HPDE6-E6E7 (cell line): Measurements from ENCODE around the gene DDX43.
"Not testable (repeated sequence)": the region's sequence is repeated elsewhere in the genome, so short reads cannot be mapped to it uniquely, and the experiment has no call there.

Experiments used
- DNase-seq: peaks from one replicate; pipeline ENCODE4 v3.0.0; 2011; ENCODE audit warnings: missing footprints; ENCODE audit errors: extremely low spot score

Gene DDX43

DNA sequence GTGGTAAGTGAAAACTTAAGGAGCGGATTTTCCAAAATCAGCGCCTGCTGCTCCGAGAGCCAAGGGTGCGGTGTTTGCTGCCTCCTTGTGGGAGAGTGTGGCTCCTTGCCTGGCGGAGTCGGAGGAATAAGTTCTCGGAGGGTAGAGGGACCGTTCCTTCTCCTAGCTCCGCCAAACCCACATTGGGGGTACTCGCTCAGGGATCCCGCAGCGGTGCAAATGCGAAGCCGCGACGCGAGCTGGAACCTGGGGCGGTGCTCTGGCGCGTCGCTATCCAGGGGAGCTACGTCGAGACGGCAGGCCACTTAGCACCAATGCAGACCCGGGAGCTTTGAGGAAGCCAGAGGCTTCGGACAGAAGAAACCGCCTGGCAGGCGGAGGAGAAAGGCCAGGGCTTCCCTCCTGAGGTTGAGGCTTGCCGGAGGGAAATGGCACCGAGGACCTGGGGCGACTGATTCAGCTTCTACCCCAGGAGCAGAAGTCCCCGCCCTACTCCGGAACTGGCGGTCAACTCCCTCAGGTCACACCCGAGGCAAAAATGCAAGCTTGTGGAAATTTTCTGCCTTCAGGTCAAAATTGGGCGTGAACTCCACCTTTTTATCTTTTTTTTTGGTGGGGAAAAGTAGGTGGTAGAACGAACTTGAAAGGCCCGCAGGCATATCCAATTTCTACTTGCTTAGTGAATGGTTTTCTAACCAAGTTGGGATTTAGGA lies 5.7 kb upstream of the DDX43 start:
- DNase-seq, result peak; percentile 61

DNA sequence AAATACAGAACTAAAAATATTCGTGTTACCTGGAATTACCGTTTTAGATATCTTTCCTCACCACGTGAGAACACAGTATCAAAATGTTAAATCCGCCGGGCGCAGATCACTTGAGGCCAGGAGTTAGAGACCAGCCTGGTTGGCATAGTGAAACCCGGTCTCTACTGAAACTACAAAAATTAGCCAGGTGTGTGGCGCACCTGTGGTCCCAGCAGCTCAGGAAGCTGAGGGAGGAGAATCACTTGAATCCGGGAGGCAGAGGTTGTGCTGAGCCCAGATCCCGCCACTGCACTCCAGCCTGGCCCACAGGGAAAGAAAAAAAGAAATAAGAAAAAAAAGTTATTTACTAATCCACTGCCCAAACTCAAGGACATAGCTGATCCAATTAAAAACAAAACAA lies 4.8 kb upstream of the DDX43 start:
- DNase-seq, result no peak

DNA sequence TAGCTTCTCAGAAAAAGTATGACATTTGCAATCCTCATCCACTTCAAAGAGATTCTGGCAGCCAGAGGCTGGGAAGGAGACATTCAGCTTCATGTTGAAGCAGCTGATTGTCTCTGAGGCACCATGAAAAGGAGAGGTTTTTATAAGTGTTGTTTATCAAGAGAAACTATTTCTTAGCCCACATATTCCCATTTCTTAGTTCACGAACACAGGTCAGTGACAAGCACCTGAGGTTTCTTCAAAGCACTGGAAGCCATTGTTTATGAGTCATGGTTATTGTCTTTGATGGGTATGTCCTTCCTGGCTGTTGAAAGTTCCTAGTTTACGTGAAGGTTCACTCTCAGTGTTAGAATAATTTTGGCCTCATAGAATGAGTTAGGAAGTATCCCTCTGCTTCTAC lies 3.0 kb upstream of the DDX43 start:
- DNase-seq, result peak; percentile 34

DNA sequence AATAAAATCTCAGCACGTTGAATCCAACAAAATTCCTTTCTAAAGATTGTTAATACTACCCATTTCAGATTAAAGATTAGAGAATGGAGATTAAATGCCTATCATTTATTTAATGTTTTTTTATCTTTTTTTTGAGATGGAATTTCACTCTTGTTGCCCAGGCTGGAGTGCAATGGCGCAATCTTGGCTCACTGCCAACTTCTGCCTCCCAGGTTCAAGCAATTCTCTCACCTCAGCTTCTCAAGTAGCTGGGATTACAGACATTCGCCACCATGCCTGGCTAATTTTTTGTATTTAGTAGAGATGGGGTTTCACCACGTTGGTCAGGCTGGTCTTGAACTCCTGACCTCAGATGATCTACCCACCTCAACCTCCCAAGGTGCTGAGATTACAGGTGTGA lies 2.4 kb upstream of the DDX43 start:
- not testable (repeated sequence) for DNase-seq

DNA sequence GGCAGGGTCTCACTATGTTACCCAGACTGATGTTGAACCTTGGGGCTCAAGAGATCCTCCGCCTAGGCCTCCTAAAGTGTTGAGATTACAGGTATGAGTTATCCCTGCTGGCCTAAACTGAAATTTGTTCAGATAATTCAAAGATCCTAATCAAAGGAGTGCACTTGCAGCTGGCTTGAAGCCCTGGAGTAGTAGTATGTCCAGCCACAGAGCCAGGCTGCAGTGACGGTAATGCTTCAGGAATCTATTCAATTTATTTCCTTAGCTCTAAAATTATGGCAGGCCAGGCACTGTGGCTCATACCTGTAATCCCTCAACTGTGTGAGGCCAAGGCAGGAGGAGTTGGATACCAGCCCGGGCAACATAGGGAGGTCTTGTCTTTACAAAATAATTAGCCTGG lies 1.4 kb upstream of the DDX43 start:
- no peak for DNase-seq

DNA sequence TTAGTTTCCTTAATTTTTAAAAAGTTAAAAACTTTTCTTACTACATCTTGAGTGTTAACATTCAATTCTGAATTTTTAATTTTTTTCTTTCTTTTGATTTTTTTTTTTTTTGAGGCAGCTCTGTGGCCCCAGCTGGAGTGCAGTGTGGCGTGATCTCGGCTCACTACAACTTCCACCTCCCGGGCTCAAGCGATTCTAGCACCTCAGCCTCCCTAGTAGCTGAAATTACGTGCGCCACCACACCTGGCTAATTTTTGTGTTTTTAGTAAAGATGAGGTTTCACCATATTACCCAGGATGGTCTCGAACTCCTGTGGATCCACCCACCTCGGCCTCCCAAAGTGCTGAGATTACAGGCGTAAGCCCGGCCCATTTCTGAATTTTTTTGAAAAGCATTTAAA lies 1.2 kb downstream of the DDX43 start:
- no peak for DNase-seq

DNA sequence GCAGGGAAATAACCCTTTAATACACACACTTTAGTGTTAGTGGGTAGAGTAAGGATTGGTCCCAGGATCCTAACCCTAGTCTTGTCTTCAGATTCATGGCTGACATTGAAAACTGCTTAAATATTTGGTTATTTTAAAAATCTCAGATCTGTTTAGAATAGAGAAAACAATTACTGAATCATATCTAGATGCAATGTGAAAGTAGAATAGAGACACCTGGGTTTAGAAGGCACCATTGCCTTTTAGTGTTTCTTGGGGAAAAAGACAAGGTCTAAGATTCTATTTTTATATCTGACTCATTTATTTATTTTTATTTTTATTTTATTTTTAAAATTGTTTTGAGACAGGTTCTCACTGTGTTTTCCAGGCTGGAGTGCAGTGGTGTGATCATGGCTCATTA lies 6.0 kb downstream of the DDX43 start:
- DNase-seq, result no peak

DNA sequence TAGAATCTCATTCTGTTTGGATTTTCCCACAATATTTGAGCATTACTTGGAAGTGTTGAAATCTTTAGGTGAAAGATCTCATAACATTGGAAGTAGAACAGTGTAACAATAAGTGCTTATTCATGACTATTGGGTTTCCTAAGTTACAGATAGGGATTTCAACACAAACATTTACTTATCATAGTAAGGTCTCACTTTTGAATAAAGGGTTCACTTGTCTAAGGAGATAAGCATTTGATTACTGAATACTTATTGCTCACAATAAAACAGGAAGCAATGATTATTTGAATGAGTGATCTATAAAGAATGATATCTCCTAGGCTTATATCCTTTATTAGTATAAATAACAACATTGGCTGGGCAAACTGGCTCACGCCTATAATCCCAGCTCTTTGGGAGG lies 14.8 kb downstream of the DDX43 start:
- no peak for DNase-seq

DNA sequence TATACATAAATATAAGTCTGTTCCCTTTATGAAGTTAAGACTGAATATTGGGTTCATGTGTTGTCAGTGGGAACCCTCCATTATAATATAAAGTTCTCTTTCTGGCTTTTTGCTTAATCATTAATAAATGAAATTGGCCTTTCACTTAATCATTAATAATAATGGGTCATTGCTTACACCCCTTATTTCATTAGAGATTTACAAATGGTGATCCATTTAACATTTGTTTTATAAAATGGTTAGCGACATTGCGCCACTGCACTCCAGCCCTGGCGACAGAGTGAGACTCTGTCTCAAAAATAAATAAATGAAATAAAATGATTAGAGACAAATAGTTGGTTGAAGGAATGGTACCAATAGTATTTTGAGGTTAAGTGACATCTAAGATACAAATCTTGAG lies 18.5 kb downstream of the DDX43 start:
- no peak for DNase-seq

DNA sequence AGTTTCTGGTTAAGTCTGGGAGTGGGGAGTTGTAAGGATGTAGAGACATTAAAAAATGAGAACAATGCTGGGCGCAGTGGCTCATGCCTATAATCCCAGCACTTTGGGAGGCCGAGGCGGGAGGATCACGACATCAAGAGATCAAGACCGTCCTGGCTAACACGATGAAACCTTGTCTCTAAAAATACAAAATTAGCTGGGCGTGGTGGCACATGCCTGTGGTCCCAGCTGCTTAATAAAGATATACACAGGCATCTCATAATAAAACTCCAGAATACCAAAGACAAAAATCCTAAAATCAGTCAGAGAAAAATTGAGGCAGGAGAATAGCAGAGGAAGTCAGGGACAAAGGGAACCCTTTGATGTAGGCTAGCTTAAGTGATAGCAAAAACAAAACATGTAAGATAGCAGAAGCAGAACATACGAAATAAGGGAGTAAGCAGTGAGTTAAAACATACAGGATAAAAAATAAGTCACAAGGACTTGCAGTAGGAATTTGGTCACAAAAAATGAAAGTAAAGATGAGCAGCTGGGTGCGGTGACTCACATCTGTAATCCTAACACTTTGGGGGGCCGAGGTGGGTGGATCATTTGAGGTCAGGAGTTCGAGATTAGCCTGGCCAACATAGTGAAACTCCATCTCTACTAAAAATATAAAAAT lies 23.6 kb downstream of the DDX43 start:
- no peak for DNase-seq

DNA sequence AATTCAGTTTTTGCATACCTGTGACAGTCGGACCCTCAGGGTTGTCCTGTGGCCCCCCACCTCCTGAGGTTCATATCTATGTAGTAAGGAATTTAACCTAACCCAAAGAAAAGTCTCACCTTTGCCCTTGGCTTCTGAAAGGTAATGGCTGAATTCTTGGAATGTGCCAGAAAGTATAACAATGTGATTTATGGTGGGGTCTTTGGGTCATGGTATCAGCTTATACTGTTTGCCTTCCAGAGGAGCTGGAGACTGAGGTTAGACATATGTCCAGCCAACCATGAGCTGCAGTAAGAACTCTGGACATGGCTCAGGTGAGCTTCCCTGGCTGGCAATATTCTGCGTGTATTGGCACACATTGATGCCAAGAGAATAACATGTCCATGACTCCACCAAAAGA lies 26.9 kb downstream of the DDX43 start:
- no peak for DNase-seq

DNA sequence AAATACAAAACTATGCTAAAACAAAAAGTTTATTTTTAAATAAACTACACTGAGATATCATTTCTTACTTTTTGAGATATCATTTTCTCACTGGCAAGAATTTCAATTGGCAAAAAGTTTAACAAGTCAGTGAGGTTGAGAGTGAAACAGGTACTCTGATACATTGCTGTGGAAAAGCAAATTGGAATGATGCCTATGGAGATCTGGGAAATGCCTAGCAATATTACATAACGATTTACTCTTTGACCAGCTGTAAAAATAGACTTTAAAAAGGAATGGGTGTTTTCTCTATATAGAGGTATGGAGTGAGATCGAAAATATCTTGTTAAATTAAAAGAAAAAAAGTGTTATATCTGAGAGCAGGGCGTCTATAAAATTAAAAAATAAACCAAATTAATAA lies 40.6 kb downstream of the DDX43 start:
- no peak for DNase-seq

DNA sequence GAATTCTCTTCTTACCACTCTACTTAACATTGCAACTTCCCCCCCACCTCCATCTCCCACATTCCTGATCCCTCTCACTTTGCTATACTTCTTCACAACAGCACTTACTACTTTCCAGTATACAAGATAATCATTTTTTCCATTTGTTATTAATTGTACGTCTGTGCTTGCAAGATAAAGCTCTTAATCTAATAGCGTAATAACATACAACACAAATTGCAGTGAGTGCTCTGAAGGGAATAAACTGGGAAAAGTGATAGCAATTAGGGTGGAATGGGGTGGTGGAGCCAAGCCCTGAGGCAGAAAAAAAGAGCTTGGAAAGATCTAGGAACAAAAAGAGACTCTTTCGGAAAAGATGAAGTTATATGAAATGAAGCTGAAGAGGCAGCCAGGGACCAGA lies 48.9 kb downstream of the DDX43 start:
- DNase-seq, result no peak

DNA sequence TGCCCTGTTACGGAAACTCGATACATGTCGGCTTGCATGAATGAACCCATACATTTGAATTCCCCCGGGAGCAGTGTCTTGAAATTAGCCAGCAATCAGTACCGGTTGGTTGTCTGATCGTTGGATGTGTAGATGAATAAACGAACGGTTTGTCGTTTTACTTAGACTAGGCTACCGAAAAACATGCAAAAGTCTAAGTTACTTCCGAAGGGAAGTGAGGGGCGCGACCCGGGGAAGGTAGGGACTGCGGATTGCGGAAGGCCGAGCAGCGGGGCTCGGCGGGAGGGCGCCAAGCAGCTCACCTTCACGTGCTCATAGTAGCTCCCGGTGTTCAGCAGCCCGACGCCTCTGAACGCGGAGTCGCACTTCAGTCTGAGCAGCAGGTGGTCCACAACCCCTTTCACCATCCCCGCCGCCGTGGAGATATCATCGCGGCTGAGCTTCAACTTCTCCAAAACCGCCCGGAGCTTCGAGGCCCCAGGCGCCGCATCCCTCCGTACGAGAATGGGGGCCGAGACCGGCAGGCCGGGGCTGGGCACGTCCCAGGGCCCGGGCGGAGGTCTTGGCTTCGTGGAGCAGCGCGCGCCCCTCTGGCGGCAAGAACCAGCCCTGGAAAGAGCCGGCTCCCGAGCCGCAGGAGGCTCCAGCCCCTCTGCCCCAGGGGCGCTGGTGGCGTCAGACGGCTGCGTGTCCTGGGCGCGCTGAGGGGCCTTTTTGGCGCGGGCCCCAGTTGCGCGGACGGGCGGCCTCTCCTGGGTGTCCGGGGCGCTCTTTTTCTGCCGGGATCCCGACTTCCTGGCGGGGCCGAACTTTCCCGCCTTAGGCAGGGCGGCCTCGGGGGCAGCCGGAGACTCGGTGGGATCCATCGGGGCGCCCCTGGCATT lies 56.8 kb downstream of the DDX43 start:
- peak; percentile 21 for DNase-seq

DNA sequence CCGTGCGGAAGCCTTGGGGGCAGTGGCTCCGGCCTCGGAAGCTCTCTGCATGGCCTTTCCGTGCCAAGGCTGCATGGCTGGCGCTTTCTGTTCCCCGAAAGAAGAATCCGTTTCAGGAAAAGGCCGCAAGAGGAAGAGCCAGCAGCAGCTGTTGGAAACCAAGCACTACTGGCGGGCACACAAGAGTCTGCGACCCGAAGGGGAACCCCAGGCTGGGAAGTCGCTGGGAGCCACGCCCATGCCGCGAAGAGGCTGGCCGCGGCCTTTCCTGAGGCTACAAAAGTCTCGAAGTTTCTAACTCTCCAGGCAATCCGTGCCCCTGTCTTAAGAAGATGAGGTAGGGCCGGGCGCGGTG lies 57.5 kb downstream of the DDX43 start, which contains the start of gene CGAS:
Gene CGAS, minus strand, starts transcription at position 191 of the 355 bp plus-strand sequence. Its CDS starts 116 bp downstream, at position 75.
- DNase-seq, result peak; percentile 64

DNA sequence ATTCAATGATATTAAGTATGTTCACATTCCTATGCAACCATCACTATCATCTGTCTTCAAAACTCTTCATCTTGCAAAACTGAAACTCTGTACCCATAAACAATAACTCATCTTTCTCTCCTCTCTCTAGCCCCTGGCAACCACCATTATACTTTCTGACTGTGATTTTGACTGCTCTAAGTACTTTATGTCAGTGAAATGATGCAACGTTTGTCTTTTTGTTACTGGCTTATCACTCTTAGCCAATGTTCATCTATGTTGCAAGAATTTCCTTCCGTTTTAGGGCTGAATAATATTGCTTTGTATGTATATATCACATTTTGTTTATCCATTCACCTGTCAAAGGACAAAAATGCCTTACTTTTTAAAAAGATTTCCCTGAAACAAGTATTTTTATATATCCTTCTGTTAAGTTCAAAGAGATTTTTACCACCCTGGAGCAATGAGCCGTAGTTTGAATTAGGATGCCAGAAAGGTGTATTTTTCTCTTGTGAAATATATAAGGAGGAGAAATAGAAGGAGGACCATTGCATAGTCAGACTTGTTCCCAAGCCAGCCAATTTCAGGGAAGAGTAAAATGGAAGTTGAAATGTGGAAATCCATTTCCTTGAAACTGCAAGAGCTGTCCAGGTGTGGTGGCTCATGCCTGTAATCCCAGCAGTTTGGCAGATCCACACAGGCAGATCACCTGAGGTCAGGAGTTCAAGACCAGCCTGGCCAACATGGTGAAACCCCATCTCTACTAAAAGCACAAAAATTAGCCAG lies 61.4 kb downstream of the DDX43 start:
- peak; percentile 9 for DNase-seq

DNA sequence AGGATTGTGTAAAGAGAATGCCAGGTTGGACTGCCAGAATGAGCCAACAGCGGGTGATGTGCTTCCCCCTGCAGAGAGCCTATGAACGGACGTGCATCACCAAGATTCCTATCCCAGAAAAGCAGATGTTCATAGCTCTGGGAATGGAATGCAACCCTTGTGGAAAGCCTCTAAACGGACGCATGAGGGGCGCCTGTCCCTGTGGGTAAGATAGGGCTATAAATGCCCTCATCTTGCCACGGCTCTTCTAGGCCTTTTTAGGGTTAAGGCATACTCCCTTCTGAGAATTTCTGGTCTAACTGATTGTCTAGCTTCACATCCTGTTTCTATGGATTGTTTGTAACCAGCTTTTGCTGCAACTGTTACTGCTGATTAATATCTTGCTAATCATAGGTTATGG lies 64.8 kb downstream of the DDX43 start:
- not testable (repeated sequence) for DNase-seq

DNA sequence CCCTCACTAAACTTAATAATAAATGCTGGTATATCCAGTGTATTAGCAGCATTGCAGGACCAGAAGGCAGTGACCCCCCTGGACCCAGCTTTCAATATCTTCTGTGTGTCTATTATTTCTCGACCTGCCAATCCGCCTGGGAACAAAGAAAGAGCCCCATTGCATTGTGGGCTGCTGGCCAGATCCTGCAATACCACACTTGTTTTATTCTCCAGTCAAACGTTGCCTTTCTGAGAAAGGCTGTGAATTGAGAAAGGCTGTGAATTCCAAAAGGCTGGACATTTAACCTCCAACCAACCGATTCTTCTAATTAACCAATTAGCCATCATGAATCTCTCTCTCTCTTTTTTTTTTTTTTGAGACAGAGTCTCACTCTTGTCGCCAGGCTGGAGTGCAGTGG lies 65.4 kb downstream of the DDX43 start:
- DNase-seq, result no peak

DNA sequence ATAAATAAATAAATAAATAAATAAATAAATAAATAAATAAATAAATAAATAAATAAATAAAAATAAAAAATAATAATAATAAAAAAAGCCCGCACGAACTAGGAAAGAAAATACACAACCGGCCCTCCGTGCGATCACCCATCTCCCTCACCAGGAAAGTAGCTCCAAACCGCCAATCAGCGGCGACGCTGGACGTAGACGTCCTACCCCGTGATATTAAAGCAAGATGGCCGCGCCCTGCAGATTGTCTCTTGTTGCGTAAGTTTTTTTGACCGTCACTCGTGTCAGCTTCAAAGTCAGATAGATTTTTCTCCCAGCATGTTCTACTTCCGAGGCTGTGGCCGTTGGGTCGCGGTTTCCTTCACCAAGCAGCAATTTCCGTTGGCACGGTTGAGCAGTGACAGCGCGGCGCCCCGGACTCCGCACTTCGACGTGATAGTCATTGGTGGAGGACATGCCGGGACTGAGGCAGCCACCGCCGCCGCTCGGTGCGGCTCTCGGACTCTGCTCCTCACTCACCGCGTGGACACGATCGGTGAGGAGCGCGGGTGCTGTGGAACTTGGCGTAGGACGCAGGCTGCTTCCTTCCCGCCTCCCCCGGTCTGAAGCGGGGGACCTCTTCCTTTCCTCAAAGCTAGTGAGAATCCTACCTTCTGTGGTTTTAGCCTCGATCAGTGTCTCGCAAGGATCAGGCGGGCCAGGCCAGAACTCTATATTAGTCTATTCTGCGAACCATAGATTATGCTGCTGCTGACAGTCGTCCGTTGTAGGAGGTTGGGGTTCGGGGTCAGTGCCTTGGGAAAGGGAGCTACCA lies 67.1 kb downstream of the DDX43 start, which contains the start of gene MTO1:
Gene MTO1, plus strand, starts transcription at position 201 of the 814 bp plus-strand sequence. Its CDS starts 118 bp downstream, at position 319.
- DNase-seq, result peak; percentile 81
